Spinal cord (tissue), 10 donors: ENCODE data around the gene MRPL39. TPM values are rescaled to one million over a fixed set of nuclear protein-coding genes. Genes with fewer than 3 reads are reported as not detected.

Source experiments
- DNase-seq, 6 donors: peaks; one replicate each; pipeline versions ENCODE4 v3.0.0 to v3.0.0-alpha.2; 2013 to 2015; ENCODE audit warnings: low spot score in 6 of 6, low read depth in 4 of 6
- H3K27ac ChIP-seq: one replicate; pipeline ENCODE4 v1.5.1; 2013; ENCODE audit warnings: low read depth, low read length, control low read depth
- H3K27me3 ChIP-seq: one replicate; pipeline ENCODE4 v1.6.1; 2013; ENCODE audit warnings: low read length; ENCODE audit not compliant: control insufficient read depth, insufficient read depth
- H3K36me3 ChIP-seq: one replicate; pipeline ENCODE4 v1.6.1; 2013; ENCODE audit warnings: low read length; ENCODE audit not compliant: control insufficient read depth, insufficient read depth
- H3K4me1 ChIP-seq: one replicate; pipeline ENCODE4 v1.6.1; 2013; ENCODE audit warnings: low read length; ENCODE audit not compliant: control insufficient read depth, insufficient read depth
- H3K4me3 ChIP-seq: one replicate; pipeline ENCODE4 v1.5.1; 2013; ENCODE audit warnings: low read depth, low read length, control low read depth
- H3K9me3 ChIP-seq: one replicate; pipeline ENCODE4 v1.6.1; 2013; ENCODE audit warnings: low read length; ENCODE audit not compliant: control insufficient read depth, insufficient read depth
- WGBS: methylation state at CpG from one replicate; pipeline ENCODE4 v1.1.5; 2013; ENCODE audit warnings: missing lambda C conversion rate; ENCODE audit not compliant: insufficient coverage; 5-methylcytosine and 5-hydroxymethylcytosine counted together
- polyA plus RNA-seq, 2 donors: library from polyadenylated mRNA; unstranded; fragments of 120-200 nt; gene quantifications; one replicate each; pipeline ENCODE4 v1.2.1, GENCODE V29; 2013; ENCODE audit not compliant: insufficient read length in 2 of 2
- total RNA-seq, 2 donors: library from RNA; depleted of rRNA in 1 of 2; stranded (reverse); fragments of 120-200 nt in 1 of 2; fragments of >200 nt in 1 of 2; gene quantifications; one replicate each; pipeline versions ENCODE4 v1.2.3 to v1.2.4, GENCODE V29; 2013 to 2014
- donor health status: healthy.

MRPL39 gene
- total and polyA plus RNA-seq, 4 donors, result 27.7 to 47.6 (median 29.4) TPM

DNA sequence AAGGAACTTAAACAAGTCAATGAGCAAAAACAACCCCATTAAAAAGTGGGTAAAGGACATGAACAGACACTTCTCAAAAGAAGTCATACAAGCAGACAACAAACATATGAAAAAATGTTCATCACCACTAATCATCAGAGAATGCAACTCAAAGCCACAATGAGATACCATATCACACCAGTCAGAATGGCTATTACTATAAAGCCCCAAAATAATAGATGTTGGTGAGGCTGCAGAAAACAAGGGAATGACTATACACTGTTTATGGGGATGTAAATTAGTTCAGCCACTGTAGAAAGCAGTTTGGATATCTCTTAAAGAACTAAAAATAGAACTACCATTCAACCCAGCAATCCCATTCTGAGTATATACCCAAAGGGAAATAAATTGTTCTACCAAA lies 51.2 kb downstream of the MRPL39 start:
- Histone ChIP-seq H3K4me1 (no peaks in the 10 kb centered on the region), H3K9me3 (no peaks in the 10 kb centered on the region), H3K27ac (no peak overlapping the region), H3K4me3 (no peak overlapping the region), H3K36me3 (no peaks in the 10 kb centered on the region), H3K27me3 (no peaks in the 10 kb centered on the region)
- no peak for DNase-seq

DNA sequence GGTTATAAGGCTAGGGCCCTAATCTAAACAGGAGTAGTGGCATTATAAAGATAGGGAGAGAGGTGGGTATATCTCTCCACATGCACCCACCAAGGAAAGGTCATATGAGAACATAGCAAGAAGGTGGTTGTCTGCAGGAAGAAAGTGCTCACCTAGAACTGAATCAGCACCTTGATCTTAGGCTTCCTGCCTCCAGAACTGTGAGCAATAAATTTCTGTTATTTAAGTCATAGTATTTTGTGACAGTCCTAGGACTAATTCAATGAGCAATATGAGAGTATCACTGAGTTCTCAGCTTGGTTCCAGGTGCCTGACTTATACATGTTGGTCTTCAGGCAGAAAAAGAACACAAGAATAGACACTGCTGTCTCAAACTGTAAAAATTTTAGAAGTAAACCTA lies 51.8 kb downstream of the MRPL39 start:
- Histone ChIP-seq H3K9me3 (no peaks in the 10 kb centered on the region), H3K4me1 (no peaks in the 10 kb centered on the region), H3K27ac (no peak overlapping the region), H3K36me3 (no peaks in the 10 kb centered on the region), H3K27me3 (no peaks in the 10 kb centered on the region), H3K4me3 (no peak overlapping the region)
- DNase-seq, result no peak

GRCh38 chr21:25552856-25553255 lies 54.4 kb downstream of the MRPL39 start:
- H3K27me3 ChIP-seq, result no peaks in the 10 kb centered on the region
- no peak overlapping the region for H3K27ac ChIP-seq
- no CpG with 5 or more reads among the region's 5 CpGs for WGBS
- no peaks in the 10 kb centered on the region for H3K36me3 ChIP-seq
- no peaks in the 10 kb centered on the region for H3K9me3 ChIP-seq
- no peak for DNase-seq
- no peaks in the 10 kb centered on the region for H3K4me1 ChIP-seq
- no peak overlapping the region for H3K4me3 ChIP-seq

- H3K4me3 ChIP-seq, result no peak overlapping the region
- no CpG with 5 or more reads among the region's 1 CpG for WGBS
- H3K27ac ChIP-seq, result no peak overlapping the region
- no peaks in the 10 kb centered on the region for H3K36me3 ChIP-seq
- no peaks in the 10 kb centered on the region for H3K27me3 ChIP-seq
- H3K4me1 ChIP-seq, result no peaks in the 10 kb centered on the region
- no peaks in the 10 kb centered on the region for H3K9me3 ChIP-seq
- DNase-seq, result no peak
These were observed 55.7 kb downstream of the MRPL39 start for GRCh38 chr21:25551569-25551968.

DNA sequence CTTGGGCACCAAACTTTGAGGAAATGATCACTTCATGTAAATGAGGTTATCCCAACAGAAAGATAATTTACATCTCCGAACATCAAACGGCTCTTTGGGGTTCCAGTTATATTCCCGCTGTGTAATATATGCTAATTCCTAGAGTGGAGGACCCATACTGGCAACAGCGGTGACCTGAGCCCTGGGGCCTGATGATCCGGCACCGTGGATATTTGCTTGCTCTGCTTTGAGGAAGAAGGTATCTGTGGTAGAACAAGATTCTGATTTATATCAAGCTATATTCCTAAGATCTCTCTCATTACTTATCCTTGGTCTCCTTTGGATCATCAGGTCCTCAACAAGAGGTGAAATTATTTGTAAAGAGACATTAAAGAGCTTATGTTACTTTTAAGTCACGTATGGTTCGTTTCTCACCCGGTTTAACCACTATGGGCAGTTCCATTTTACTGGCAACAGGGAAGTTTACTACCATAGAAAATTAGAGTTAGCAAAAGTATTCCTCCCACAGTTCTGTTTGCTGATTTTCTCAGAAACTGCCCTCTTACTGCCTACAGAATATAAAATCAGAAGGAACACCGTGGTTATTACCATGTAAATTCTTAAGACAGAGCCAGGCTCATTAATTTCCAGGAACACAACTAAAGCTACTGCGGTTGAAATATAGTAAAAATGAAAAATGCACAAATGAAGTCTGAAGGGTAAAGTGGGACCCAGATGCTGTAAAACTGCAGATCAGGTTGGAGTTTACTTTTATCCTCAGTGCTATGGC lies 56.7 kb downstream of the MRPL39 start:
- WGBS, result 100% methylated on average over 2 of the region's 11 CpGs
- H3K27me3 ChIP-seq, result no peaks in the 10 kb centered on the region
- no peaks in the 10 kb centered on the region for H3K9me3 ChIP-seq
- no peaks in the 10 kb centered on the region for H3K4me1 ChIP-seq
- no peaks in the 10 kb centered on the region for H3K36me3 ChIP-seq
- no peak for DNase-seq
- H3K4me3 ChIP-seq, result no peak overlapping the region
- H3K27ac ChIP-seq, result no peak overlapping the region

DNA sequence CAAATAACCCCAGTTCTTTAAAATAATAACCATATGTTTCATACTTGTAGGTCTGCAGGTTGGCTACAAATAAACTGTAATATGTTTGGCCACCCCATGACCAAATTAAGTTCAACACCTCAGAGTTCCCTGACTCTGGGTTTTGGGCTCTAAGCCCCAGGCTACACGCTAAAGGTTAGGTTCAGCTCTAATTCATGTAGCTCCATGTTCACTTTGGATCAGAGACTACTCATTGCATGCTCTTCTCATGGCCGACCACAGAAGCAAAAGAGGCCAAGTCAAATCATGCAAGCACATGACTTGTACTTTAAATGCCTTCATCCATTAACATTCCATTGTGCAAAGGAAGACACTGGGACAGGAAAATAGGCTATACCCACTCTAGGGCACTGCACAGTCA lies 66.2 kb downstream of the MRPL39 start:
- no peak for DNase-seq

GRCh38 chr21:25539606-25540005 lies 67.7 kb downstream of the MRPL39 start:
- H3K4me1 ChIP-seq, result no peaks in the 10 kb centered on the region
- no peaks in the 10 kb centered on the region for H3K27me3 ChIP-seq
- H3K9me3 ChIP-seq, result peaks cover 18% of the 10 kb centered on the region
- DNase-seq, result no peak
- no peak overlapping the region for H3K4me3 ChIP-seq
- H3K36me3 ChIP-seq, result peaks cover 6% of the 10 kb centered on the region
- no peak overlapping the region for H3K27ac ChIP-seq
- WGBS, result 87% methylated on average over 3 of the region's 3 CpGs

More for the DNA sequence above, 66.2 kb downstream of the MRPL39 start:
- no peaks in the 10 kb centered on the region for H3K4me1 ChIP-seq
- H3K36me3 ChIP-seq, result peaks cover 6% of the 10 kb centered on the region
- H3K27ac ChIP-seq, result no peak overlapping the region
- H3K27me3 ChIP-seq, result no peaks in the 10 kb centered on the region
- H3K9me3 ChIP-seq, result peaks cover 19% of the 10 kb centered on the region
- WGBS, result 95% methylated on average over 2 of the region's 2 CpGs
- H3K4me3 ChIP-seq, result no peak overlapping the region

- Histone ChIP-seq H3K4me1 (no peaks in the 10 kb centered on the region), H3K27ac (no peak overlapping the region), H3K4me3 (no peak overlapping the region), H3K9me3 (peaks cover 18% of the 10 kb centered on the region), H3K36me3 (peaks cover 6% of the 10 kb centered on the region), H3K27me3 (no peaks in the 10 kb centered on the region)
- DNase-seq, result no peak
These were observed 70.1 kb downstream of the MRPL39 start for GRCh38 chr21:25537174-25537573.

GRCh38 chr21:25536752-25537151 lies 70.5 kb downstream of the MRPL39 start:
- Histone ChIP-seq H3K27ac (no peak overlapping the region), H3K4me1 (no peaks in the 10 kb centered on the region), H3K27me3 (no peaks in the 10 kb centered on the region), H3K36me3 (peaks cover 6% of the 10 kb centered on the region), H3K9me3 (peaks cover 18% of the 10 kb centered on the region), H3K4me3 (no peak overlapping the region)
- no peak for DNase-seq

GRCh38 chr21:25535849-25536248 lies 71.4 kb downstream of the MRPL39 start:
- Histone ChIP-seq H3K27me3 (no peaks in the 10 kb centered on the region), H3K27ac (no peak overlapping the region), H3K4me1 (no peaks in the 10 kb centered on the region), H3K36me3 (peaks cover 6% of the 10 kb centered on the region), H3K9me3 (peaks cover 18% of the 10 kb centered on the region), H3K4me3 (no peak overlapping the region)
- peak in 1 of 6 donors; percentile 14 for DNase-seq
- WGBS, result 17% methylated on average over 1 of the region's 2 CpGs
